HUDEP-2 (cell line): Measurements from ENCODE around the gene MAGI2.
A peak's percentile ranks its signal among the peaks of the same experiment; 100 is the strongest.

Source experiments
- DNase-seq, 76 experiments: peaks; one replicate each; lab custom pipeline; 2025; ENCODE audit not compliant: unreplicated experiment in 76 of 76; lab: John Stamatoyannopoulos, UW

MAGI2 gene

GRCh38 chr7:78684201-78684600 lies 769.3 kb downstream of the MAGI2 start:
- DNase-seq: no peak

GRCh38 chr7:78683566-78683965 lies 769.9 kb downstream of the MAGI2 start:
- no peak for DNase-seq

- no peak for DNase-seq
Measured at GRCh38 chr7:78679112-78679876, 774.2 kb downstream of the MAGI2 start.

- DNase-seq: no peak
Measured at GRCh38 chr7:78677391-78677790, 776.1 kb downstream of the MAGI2 start.

GRCh38 chr7:78675511-78675910 lies 778.0 kb downstream of the MAGI2 start:
- DNase-seq: no peak

- DNase-seq: no peak
Measured at GRCh38 chr7:78673272-78673671, 780.2 kb downstream of the MAGI2 start.

- no peak for DNase-seq
Measured at GRCh38 chr7:78662939-78663338, 790.5 kb downstream of the MAGI2 start.

- no peak for DNase-seq
Measured at GRCh38 chr7:78649976-78650375, 803.5 kb downstream of the MAGI2 start.

GRCh38 chr7:78649236-78649635 lies 804.2 kb downstream of the MAGI2 start:
- DNase-seq: no peak

- no peak for DNase-seq
Measured at GRCh38 chr7:78642751-78643150, 810.7 kb downstream of the MAGI2 start.

- DNase-seq: no peak
Measured at GRCh38 chr7:78638364-78638763, 815.1 kb downstream of the MAGI2 start.

GRCh38 chr7:78636727-78637126 lies 816.7 kb downstream of the MAGI2 start:
- no peak for DNase-seq

GRCh38 chr7:78635026-78635793 lies 818.3 kb downstream of the MAGI2 start:
- DNase-seq: no peak

GRCh38 chr7:78634093-78634492 lies 819.4 kb downstream of the MAGI2 start:
- DNase-seq: no peak

- DNase-seq: peak in 2 of 76 experiments; percentile 2 to 4
Measured at GRCh38 chr7:78620920-78621319, 832.5 kb downstream of the MAGI2 start.

- no peak for DNase-seq
Measured at GRCh38 chr7:78616539-78616938, 836.9 kb downstream of the MAGI2 start.

- no peak for DNase-seq
Measured at GRCh38 chr7:78609281-78609680, 844.2 kb downstream of the MAGI2 start.

GRCh38 chr7:78607099-78607498 lies 846.4 kb downstream of the MAGI2 start:
- DNase-seq: no peak

GRCh38 chr7:78605119-78605518 lies 848.3 kb downstream of the MAGI2 start:
- DNase-seq: no peak

GRCh38 chr7:78601728-78602127 lies 851.7 kb downstream of the MAGI2 start:
- DNase-seq: no peak

- DNase-seq: no peak
Measured at GRCh38 chr7:78594156-78594555, 859.3 kb downstream of the MAGI2 start.

- DNase-seq: no peak
Measured at GRCh38 chr7:78588393-78588792, 865.1 kb downstream of the MAGI2 start.
